ENCODE measurements around the gene GPC3. TPM values are rescaled to one million over a fixed set of nuclear protein-coding genes. Genes with fewer than 3 reads are reported as not detected.

Gene GPC3
- total RNA-seq, 4 donors from 2014 or later, result 4.9 to 10.9 (median 9.2) TPM

DNA sequence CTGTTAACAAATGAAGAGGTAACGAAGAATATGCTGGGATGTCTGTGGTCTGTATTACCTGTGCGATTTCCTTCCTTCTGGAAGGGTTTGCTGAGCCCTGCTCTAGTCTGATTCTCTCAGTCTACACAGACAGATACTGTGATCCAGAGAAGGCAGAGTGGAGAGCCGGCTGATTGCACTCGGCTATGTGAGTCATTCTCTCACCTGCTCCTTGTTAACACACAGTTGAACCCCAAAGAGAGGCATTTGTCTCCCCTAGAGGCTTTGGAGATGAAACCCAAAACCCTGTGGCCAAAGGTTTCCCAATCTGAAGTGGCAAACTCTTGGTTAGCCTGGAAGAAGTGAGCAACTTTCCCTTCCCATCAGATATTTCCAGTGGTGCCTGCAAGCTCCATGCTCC lies 492.0 kb downstream of the GPC3 start:
- no peaks in the 10 kb centered on the region for H3K36me3 ChIP-seq
- TF ChIP-seq CTCF (IDR thresholded peaks at IDR 0.05), result no peak
- TF ChIP-seq EP300 (IDR thresholded peaks at IDR 0.05), result no peak
- no peak for TF ChIP-seq POLR2AphosphoS5 (IDR thresholded peaks at IDR 0.05)
- no peak for TF ChIP-seq POLR2A (IDR thresholded peaks at IDR 0.05)
- 65% methylated on average over 4 of the region's 4 CpGs for WGBS
- no peak overlapping the region for H3K27ac ChIP-seq
- DNase-seq (ENCODE audit: low spot score in 2 of 2), result no peak
- H3K9me3 ChIP-seq, result no peaks in the 10 kb centered on the region
- H3K4me1 ChIP-seq, result no peaks in the 10 kb centered on the region
- no peaks in the 10 kb centered on the region for H3K27me3 ChIP-seq
- H3K4me3 ChIP-seq, result no peak overlapping the region

GRCh38 chrX:133490955-133491354 lies 494.4 kb downstream of the GPC3 start:
- no peak for DNase-seq (ENCODE audit: low spot score in 2 of 2)
- Histone ChIP-seq H3K27ac (no peak overlapping the region), H3K9me3 (no peaks in the 10 kb centered on the region), H3K4me1 (no peaks in the 10 kb centered on the region), H3K36me3 (no peaks in the 10 kb centered on the region), H3K27me3 (no peaks in the 10 kb centered on the region), H3K4me3 (no peak overlapping the region)
- 76% methylated on average over 1 of the region's 1 CpG for WGBS
- TF ChIP-seq CTCF (IDR thresholded peaks at IDR 0.05) (no peak), POLR2AphosphoS5 (IDR thresholded peaks at IDR 0.05) (no peak), POLR2A (IDR thresholded peaks at IDR 0.05) (no peak), EP300 (IDR thresholded peaks at IDR 0.05) (no peak)

Measured in suprapubic skin (tissue), 4 donors.